Right atrium auricular region (tissue), 2 donors: ENCODE data around the gene PSD2. TPM values are rescaled to one million over a fixed set of nuclear protein-coding genes. Genes with fewer than 3 reads are reported as not detected.

ENCODE experiments used
- DNase-seq: peaks from one replicate; pipeline ENCODE4 v3.0.0-alpha.2; 2019; ENCODE audit warnings: low spot score
- H3K27ac ChIP-seq, 2 donors: fragments of 200-600 bp; sonication (generic); 1 replicate in 1 of 2; 2 replicates in 1 of 2; pipeline ENCODE4 v1.5.1; 2016 to 2019
- H3K27me3 ChIP-seq, 2 donors: fragments of 200-600 bp; sonication (generic); one replicate each; pipeline versions ENCODE4 v1.5.1 to v1.6.0; 2017 to 2019
- H3K36me3 ChIP-seq: fragments of 200-600 bp; sonication (generic); one replicate; pipeline ENCODE4 v1.5.1; 2016
- H3K4me1 ChIP-seq, 2 donors: fragments of 200-600 bp; sonication (generic); one replicate each; pipeline versions ENCODE4 v1.5.1 to v1.6.0; 2017 to 2019
- H3K4me3 ChIP-seq, 2 donors: fragments of 200-600 bp; sonication (generic); 1 replicate in 1 of 2; 2 replicates in 1 of 2; pipeline ENCODE4 v1.5.1; 2017 to 2019; ENCODE audit warnings: mild to moderate bottlenecking in 1 of 2, moderate library complexity in 1 of 2
- H3K9me3 ChIP-seq, 2 donors: fragments of 200-600 bp; sonication (generic); one replicate each; pipeline ENCODE4 v1.5.1; 2019
- CTCF ChIP-seq, 2 donors: fragments of 200-600 bp; sonication (generic); IDR thresholded peaks; one replicate each; pipeline ENCODE4 v1.5.1; 2019; ENCODE audit warnings: antibody characterized with exemption in 2 of 2
- total RNA-seq, 2 donors: library from RNA; depleted of rRNA; stranded (reverse); fragments of >200 nt; gene quantifications; one replicate each; pipeline ENCODE4 v1.1.0, GENCODE V29; 2016

Gene PSD2
- total RNA-seq, 2 donors from 2014 or later, result 0.12 to 0.19 TPM

DNA sequence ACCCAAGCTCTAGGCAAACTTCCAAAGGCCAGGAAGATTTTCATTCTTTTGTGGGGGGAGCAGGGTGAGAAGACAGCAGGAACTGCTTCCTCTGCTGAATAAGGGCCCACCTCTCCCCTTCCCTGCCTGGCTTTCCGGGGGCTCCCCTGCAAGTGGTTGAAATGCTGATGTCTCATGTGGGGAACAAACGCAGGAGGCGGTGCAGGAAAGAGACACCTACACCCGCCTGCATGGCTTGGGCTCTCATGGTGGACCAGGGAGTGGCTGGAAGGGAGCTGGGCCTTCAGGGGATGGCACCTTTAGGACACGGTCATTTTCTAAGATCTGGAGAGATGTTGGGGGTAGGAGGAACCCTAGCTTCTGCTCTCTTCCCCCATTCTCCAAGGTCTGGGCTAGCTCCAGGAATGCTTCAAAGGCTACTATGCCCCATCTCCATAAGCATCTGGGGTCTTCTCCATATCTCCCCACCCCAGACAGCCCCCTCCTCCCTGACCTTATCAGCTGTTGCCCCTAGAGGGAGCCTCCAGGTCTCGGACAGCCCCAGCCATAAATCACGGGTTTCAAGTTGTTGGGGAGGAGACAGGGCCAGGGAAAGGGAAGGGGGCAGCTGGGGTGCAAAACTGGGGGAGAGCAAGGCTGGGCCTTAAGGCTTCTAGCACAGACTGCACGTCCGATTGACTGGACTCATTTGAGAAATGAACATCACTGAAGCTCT, 76.6 kb downstream of the PSD2 start:
- Histone ChIP-seq H3K36me3 (no peaks in the 10 kb centered on the region), H3K4me1 (peaks cover 0 to 7% of the 10 kb centered on the region in 2 donors), H3K9me3 (no peaks in the 10 kb centered on the region), H3K27me3 (no peaks in the 10 kb centered on the region), H3K4me3 (no peak overlapping the region), H3K27ac (no peak overlapping the region)
- DNase-seq, result no peak
- TF ChIP-seq CTCF (IDR thresholded peaks at IDR 0.05), result no peak

DNA sequence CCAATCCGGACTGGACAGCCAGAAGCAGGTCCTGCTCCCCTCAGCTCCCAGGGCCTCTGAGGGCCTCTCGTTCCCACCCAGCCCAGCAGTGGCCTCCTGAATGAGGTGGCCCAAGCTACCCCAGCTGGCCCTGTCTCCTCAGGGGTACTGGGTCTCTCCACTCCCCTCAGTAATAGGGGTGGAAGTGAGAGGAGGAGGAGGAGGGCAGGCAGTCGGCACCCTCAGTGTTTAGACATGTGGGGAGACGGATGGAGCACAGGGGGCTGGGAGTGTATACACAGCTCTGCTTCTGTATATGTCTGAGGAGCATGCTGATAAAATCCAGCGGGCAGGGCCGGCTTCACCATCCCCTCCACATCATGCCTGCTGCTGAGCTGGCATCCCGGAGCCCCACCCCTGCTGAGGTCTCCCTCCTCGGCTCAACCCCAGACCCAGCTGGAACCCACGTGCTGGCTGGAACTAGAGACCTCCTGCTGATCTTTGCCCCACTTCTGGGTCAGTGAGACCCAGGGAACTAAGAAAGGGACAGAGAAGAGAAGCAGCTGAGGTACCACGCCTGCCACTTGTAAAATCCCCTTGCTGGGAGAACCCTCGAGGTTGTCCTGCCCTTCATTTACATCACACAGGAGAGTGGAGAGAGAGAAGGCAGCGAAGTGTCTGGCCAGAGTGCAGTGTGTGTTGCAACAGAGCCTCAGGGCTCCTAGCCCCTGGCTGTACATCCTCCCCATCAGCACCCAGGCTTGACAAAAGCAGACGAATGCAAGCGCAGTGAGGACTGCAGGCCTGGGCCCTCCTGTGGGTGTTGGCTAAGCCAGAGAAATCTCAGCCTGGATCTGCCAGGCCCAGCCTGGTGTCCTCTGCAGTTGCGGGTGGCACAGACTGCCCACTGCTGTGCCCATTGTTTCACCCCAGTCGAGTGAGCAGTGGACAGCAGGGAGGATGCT, 77.5 kb downstream of the PSD2 start:
- Histone ChIP-seq H3K4me3 (no peak overlapping the region), H3K36me3 (no peaks in the 10 kb centered on the region), H3K27me3 (no peaks in the 10 kb centered on the region), H3K4me1 (peaks cover 0 to 7% of the 10 kb centered on the region in 2 donors), H3K9me3 (no peaks in the 10 kb centered on the region), H3K27ac (no peak overlapping the region)
- DNase-seq, result no peak
- TF ChIP-seq CTCF (IDR thresholded peaks at IDR 0.05), result no peak

DNA sequence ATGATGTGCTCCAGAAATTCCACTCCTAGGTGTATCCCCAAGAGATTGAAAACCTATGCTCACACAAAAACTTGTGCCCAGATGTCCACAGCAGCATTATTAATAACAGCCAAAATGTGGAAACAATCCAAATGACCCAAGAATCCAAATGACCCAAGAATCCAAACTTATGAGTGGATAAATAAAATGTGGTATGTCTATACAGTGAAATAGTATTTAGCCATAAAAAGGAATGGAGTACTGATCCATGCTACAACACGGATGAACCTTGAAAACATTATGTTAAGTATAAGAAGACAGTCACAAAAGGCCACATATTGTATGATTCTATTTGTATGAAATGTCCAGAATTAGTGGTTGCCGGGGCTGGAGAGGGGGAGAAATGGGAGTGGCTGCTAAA, 80.3 kb downstream of the PSD2 start:
- Histone ChIP-seq H3K27me3 (no peaks in the 10 kb centered on the region), H3K9me3 (no peaks in the 10 kb centered on the region), H3K4me1 (peaks cover 0 to 12% of the 10 kb centered on the region in 2 donors), H3K36me3 (no peaks in the 10 kb centered on the region), H3K27ac (no peak overlapping the region), H3K4me3 (no peak overlapping the region)
- no peak for DNase-seq
- no peak for TF ChIP-seq CTCF (IDR thresholded peaks at IDR 0.05)

DNA sequence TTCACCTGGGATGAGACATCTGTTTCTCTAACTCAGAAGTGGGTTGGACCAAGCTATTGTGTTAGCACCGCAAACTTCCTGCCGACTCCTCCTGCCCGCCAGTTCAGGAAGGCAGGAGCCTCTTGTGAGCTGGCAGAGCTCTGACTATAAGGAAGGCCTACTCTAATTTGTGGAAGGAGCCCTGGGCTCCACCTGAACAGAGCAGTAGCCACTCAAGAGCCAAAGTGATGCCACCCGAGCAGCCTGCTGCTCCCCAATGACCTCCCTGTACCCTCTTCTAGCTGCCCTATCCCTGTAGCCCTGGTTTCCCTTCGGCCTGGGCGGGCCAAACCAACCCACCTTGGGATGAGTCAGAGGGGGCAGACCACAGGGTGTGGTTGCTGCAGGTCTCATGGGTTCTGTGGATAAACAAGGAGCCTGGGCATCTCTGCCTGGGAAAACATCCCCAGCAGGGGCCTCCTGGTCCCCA, 81.6 kb downstream of the PSD2 start:
- Histone ChIP-seq H3K27ac (no peak overlapping the region), H3K4me3 (no peak overlapping the region), H3K36me3 (no peaks in the 10 kb centered on the region), H3K9me3 (no peaks in the 10 kb centered on the region), H3K4me1 (peaks cover 0 to 13% of the 10 kb centered on the region in 2 donors), H3K27me3 (no peaks in the 10 kb centered on the region)
- no peak for DNase-seq
- TF ChIP-seq CTCF (IDR thresholded peaks at IDR 0.05), result no peak

DNA sequence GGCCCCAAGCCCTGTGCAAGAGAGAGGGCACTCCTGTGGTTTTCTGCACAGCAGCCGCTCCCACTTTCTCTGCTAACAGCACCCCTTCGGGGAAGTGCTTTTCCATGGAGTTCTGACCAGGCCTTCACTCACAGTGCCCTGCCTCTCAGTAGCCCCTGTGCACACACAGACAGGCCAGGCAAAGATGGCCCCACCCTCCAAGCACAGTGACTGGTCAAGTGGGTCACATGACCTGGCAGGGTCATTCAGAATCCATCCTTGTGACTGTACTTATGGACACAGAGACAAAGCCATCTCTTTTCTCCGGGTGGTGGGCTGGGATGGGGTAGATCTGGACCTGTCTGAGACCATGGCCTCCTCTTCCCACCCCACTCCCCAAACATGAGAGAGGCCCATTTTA, 82.5 kb downstream of the PSD2 start:
- no peak for TF ChIP-seq CTCF (IDR thresholded peaks at IDR 0.05)
- H3K36me3 ChIP-seq, result no peaks in the 10 kb centered on the region
- H3K4me3 ChIP-seq, result no peak overlapping the region
- DNase-seq, result no peak
- H3K4me1 ChIP-seq, result peaks cover 0 to 19% of the 10 kb centered on the region in 2 donors
- H3K27ac ChIP-seq, result no peak overlapping the region
- no peaks in the 10 kb centered on the region for H3K9me3 ChIP-seq
- H3K27me3 ChIP-seq, result no peaks in the 10 kb centered on the region
